SK-N-SH (cell line): ENCODE measurements around the gene CDH13.

Experiments
- CHD2 ChIP-seq: fragments of 150-350 bp; IDR thresholded peaks from 2 replicates; pipeline ENCODE4 v1.6.1; 2018; ENCODE audit warnings: low read length; ENCODE audit not compliant: partially characterized antibody
- EP300 ChIP-seq, 2 experiments: IDR thresholded peaks; 2 replicates each; pipeline versions ENCODE4 v1.4.0 to v1.6.1; 2012; ENCODE audit warnings: borderline replicate concordance in 1 of 2, low read depth in 1 of 2, low read length in 1 of 2
- NFIC ChIP-seq: IDR thresholded peaks from 2 replicates; pipeline ENCODE4 v1.4.0; 2012; ENCODE audit warnings: borderline replicate concordance
- YY1 ChIP-seq: IDR thresholded peaks from 2 replicates; pipeline ENCODE4 v1.4.0; 2012; ENCODE audit warnings: low read depth, mild to moderate bottlenecking
- TF ChIP-seq, protein P1 (sequence below): fragments of 200-600 bp; sonication (generic); IDR thresholded peaks from 2 replicates; pipeline ENCODE4 v1.6.1; 2017; ENCODE audit warnings: antibody characterized with exemption, mild to moderate bottlenecking, moderate library complexity

DNA sequence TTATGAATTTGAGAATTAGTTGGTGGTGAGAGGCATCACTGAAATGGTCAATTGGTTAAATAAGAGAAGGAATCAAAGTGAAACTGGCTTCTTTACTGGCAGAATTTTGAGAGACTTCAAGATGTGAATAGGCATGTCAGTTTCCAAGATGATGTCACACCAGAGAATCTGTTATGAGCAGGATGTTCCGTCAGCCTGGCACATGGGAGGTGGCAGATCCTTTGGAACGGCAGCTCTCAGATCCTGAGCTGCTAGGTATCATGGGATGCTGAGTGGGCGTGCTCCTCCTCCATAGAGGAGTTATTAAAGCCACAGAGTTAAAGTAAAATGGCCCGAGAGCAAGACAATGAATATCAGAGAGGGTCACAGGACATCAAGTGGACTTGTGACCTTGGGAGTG is 736.8 kb downstream of the CDH13 start:
- no peak for TF ChIP-seq YY1
- TF ChIP-seq, protein P1, sequence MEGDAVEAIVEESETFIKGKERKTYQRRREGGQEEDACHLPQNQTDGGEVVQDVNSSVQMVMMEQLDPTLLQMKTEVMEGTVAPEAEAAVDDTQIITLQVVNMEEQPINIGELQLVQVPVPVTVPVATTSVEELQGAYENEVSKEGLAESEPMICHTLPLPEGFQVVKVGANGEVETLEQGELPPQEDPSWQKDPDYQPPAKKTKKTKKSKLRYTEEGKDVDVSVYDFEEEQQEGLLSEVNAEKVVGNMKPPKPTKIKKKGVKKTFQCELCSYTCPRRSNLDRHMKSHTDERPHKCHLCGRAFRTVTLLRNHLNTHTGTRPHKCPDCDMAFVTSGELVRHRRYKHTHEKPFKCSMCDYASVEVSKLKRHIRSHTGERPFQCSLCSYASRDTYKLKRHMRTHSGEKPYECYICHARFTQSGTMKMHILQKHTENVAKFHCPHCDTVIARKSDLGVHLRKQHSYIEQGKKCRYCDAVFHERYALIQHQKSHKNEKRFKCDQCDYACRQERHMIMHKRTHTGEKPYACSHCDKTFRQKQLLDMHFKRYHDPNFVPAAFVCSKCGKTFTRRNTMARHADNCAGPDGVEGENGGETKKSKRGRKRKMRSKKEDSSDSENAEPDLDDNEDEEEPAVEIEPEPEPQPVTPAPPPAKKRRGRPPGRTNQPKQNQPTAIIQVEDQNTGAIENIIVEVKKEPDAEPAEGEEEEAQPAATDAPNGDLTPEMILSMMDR: no peak
- no peak for TF ChIP-seq EP300 (IDR thresholded peaks at IDR 0.05; ENCODE audit: borderline replicate concordance in 1 of 2, low read depth in 1 of 2, low read length in 1 of 2)
- TF ChIP-seq NFIC: no peak
- TF ChIP-seq CHD2: no peak
